ENCODE data around the gene PIGU.

PIGU gene

DNA sequence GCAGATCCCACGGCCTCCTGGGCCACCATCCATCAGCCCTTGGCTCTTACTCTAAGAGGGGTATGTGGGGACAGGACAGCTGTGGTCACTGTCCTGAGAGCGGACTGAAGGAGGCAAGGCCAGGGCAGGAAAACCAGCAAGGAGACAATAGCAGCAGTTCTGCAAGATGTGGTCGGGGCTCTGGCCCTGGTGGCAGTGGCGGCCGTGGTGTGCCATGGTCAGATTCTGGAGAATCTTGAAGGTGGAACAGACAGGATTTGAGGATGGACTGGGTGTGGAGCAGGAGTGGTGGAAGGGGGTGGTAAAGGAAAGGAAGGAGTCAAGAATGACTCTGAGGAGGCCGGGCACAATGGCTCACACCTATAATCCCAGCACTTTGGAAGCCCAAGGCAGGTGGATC lies 124.3 kb downstream of the PIGU start:
- no peak for DNase-seq

GRCh38 chr20:34549929-34550305 lies 127.0 kb downstream of the PIGU start:
- no peak for DNase-seq

DNA sequence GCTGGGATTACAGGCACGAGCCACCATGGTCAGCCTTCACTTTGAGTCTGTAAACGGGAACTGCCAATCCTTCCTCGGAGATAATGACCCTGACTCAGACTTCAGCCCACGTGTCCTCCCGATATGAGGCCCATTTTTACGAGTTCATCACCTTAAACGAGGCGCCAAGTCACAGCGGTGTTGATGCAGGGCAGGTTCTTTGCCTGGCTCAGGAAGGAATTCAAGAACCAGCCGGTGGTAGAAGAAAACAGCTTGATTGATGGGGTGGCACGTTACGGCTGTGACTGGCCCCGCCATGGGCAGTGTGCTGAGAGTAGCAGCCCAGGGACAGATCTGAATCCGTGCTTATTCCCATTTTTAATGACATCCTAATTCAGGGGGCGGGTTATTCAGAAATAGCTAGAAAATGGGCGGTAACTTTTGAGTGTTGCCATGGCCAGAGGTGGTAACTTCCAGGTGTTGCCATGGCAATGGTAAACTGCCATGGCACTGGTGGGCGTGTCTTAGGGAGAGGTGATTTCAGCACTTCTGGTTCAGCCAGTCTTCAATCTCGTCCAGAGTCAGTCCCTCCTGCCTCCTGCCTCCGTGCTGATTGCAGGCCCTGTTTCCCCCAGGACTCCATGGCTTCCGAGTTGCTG lies 127.5 kb downstream of the PIGU start:
- no peak for DNase-seq

DNA sequence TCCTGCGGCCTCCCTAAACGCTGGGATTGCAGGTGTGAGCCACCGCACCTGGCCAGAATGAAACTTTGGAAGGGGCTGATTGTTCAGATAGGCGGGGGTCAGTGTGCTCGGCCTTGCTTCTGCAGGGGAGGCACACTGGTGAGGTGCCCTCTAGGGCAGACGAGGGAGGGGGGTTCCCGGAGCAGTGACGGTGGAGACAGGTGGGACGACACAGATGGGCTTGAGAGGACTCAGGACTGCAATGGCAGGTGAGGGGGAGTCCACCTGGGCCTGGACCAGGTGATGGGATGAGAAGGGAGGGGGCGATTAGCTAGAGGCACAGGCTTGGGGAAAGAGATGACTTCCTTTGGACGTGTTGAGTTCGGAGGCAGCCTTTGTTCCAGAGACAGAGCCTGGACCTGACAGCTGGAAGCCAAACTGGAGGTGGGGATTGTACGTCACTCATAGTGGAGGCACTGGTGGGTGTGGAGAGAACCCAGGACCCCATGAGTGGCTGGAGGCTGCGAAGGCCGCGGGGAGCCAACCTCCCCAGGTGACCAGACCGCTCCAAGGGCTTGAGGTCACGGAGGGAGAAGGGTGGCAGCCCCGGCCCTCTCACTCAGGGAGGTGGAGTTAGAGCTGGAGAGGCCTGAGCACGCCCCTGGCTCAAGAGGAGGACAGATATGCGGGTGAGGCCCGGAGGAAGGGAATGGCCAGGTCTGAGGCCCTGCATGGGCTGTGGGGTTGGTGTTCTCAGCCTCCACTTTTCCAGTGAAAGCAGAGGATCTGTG lies 128.9 kb downstream of the PIGU start:
- no peak for DNase-seq

GRCh38 chr20:34546751-34547181 lies 130.1 kb downstream of the PIGU start:
- DNase-seq: peak; percentile 78

- no peak for DNase-seq
These were observed 132.6 kb downstream of the PIGU start for GRCh38 chr20:34544109-34544796.

DNA sequence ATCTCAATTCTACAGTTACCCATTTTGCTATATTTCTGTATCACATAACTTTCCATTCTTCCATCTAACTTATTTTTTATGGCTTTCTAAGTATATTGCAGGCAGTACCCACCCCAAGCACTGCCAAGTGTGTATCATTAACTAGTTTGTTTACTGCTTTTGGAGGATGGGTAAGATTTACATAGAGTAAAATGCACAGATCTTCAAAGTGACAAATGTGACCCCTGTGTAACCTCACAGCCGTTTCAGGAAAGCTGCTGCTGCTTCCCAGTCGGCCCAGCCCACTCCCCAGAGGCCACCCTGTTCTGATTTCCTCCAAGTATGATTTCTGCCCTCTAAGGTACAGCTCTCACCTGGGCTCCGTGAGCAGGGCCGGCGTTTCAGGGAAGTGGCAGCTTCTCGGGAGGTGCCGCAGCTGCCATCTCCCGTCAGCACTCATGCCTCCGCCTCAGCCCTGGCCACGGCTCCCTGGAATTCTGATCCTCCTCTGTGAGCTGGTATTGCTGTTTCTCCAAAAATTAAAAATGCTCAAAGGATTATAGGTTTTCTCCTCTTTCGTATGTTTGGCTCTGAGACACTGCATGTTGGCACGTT lies 133.3 kb downstream of the PIGU start:
- no peak for DNase-seq

DNA sequence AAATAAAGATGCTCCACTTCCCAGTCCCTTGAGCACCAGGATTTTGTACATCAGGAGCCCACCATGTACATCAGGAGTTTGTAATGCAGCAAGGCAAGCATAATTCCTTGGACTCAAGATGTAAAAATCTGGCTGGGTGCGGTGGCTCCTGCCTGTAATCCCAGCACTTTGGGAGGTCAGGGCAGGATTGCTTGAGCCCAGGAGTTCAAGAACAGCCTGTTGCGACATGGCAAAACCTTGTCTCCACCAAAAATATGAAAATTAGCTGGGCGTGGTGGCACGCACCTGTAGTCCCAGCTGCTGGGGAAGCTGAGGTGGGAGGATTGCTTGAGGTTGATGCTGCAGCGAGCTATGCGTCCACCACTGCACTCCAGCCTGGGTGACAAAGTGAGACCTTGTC lies 134.5 kb downstream of the PIGU start:
- DNase-seq: no peak

- no peak for DNase-seq
These were observed 135.0 kb downstream of the PIGU start for GRCh38 chr20:34541917-34542316.

GRCh38 chr20:34541264-34541901 lies 135.5 kb downstream of the PIGU start:
- DNase-seq: no peak

GRCh38 chr20:34540596-34541263 lies 136.2 kb downstream of the PIGU start:
- no peak for DNase-seq

DNA sequence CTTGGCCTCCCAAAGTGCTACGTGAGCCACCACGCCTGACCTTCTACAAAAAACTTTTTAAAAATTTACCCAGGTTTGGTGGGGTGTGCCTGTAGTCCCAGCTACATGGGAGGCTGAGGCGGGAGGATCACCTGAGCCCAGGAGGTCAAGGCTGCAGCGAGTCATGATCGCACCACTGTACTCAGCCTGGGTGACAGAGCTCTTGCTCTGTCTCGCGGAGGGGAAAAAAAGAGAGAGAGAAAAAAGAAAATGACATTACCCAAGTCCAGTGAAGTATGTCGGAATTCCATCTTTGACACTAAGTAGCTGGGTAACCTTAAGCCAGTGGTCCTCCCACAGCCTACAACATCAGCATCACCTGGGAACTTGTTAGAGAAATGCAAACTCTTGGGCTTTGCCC lies 137.1 kb downstream of the PIGU start:
- no peak for DNase-seq

DNA sequence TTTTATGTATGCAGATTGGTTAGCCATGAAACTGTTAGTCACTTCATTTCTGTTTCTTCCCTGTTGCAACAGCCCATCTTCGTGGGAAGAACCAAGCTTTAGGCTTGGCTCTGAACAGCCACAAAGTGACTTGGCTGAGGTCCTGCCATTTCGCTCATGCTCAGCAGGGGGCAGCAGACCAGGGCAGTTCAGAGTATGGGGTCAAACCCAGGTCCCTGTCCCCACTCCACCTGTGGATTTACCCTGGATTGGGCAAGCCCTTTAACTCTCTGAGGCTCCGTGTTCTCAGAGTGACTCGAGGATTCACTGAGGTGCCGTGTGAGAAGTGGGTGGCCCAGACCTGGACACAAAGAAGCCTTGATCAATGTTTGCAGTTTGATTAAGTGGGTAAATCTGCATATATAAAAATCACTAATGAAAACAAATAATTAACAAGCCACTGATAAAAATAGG lies 138.2 kb downstream of the PIGU start:
- DNase-seq: no peak

DNA sequence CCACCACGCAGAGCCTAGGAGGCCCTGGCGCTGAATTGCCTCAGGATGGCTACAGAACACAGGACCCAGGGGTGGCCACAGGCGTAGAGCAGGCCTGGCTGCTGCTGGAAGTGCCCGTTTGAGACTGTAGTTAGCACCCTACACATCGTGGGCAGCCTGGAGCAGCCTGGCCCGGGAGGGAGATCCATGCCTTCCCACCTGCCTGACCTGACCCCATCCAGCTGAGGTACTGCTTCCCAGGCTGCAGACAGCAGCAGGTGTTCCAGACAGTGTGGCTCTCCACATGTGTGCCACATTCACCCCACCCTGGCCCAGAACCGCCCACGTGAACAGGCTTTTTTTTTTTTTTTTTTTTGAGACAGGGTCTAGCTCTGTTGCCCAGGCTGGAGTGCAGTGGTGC lies 139.2 kb downstream of the PIGU start:
- no peak for DNase-seq

GRCh38 chr20:34536798-34537394 lies 140.0 kb downstream of the PIGU start:
- no peak for DNase-seq

GRCh38 chr20:34535857-34536256 lies 141.0 kb downstream of the PIGU start:
- no peak for DNase-seq

GRCh38 chr20:34535301-34535840 lies 141.5 kb downstream of the PIGU start:
- DNase-seq: no peak

GRCh38 chr20:34534391-34535165 lies 142.3 kb downstream of the PIGU start:
- DNase-seq: no peak

GRCh38 chr20:34532756-34533155 lies 144.1 kb downstream of the PIGU start:
- DNase-seq: no peak

GRCh38 chr20:34532320-34532719 lies 144.6 kb downstream of the PIGU start:
- DNase-seq: no peak
